ENCODE results near the gene KRT82.

DNA sequence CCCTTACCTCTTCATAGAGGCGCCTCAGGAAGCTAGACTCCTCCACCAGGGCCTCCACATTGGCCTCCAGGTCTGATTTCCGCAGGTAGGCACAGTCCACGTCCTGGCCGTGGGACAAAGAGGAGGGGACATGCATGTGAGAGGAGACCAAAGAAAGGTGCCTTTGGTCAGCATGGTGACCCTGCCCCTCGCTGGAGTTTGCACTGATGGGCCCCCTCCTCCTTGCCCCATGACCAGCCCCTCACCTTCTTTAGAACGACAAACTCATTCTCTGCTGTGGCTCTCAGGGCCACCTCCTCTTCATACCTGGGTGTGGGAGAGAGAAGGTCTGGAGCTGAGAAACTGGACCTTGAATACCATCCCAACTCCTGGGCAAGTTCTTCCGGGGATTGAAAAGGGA lies 42.1 kb downstream of the KRT82 start:
- TF ChIP-seq CTCF (IDR thresholded peaks at IDR 0.05) (no peak), POLR2A (IDR thresholded peaks at IDR 0.05) (no peak)

All from stomach (tissue), 4 donors.